Uterus (tissue), 2 donors: ENCODE measurements around the gene SARS1.

Experiments used
- POLR2A ChIP-seq, 2 donors: fragments of 450-650 bp; IDR thresholded peaks; one replicate each; pipeline ENCODE4 v1.6.1; 2016; ENCODE audit warnings: antibody characterized with exemption in 2 of 2, mild to moderate bottlenecking in 1 of 2, moderate library complexity in 1 of 2
- TF ChIP-seq, protein P1 (sequence below), 4 experiments: fragments of 200-600 bp in 2 of 4; fragments of 450-650 bp in 2 of 4; sonication (generic) in 2 of 4; IDR thresholded peaks; one replicate each; pipeline ENCODE4 v1.5.1; 2016 to 2019; ENCODE audit warnings: antibody characterized with exemption in 4 of 4, mild to moderate bottlenecking in 2 of 4, moderate library complexity in 1 of 4

DNA sequence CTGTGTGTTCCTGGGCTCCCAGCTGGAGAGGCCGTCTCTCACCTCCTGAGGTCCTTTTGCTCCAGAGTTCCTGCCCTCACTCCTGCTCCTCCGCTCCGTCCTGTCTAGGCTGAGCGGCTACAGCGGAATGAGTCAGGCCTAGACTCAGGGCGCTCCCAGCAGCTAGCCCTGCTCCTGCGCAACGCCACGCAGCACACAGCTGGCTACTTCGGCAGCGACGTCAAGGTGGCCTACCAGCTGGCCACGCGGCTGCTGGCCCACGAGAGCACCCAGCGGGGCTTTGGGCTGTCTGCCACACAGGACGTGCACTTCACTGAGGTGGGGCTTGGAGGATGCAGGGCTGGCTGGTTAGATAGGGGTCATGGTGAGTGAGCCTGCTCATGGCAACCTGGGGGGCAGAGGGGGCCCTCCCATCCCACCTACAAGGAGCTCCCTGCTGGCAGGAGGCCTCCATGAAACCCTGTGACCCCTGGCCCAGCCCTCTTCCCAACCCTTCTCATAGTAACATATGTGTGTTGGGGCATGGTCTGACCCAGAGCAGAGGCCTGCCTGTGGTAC is 54.1 kb downstream of the SARS1 start:
- TF ChIP-seq, protein P1, sequence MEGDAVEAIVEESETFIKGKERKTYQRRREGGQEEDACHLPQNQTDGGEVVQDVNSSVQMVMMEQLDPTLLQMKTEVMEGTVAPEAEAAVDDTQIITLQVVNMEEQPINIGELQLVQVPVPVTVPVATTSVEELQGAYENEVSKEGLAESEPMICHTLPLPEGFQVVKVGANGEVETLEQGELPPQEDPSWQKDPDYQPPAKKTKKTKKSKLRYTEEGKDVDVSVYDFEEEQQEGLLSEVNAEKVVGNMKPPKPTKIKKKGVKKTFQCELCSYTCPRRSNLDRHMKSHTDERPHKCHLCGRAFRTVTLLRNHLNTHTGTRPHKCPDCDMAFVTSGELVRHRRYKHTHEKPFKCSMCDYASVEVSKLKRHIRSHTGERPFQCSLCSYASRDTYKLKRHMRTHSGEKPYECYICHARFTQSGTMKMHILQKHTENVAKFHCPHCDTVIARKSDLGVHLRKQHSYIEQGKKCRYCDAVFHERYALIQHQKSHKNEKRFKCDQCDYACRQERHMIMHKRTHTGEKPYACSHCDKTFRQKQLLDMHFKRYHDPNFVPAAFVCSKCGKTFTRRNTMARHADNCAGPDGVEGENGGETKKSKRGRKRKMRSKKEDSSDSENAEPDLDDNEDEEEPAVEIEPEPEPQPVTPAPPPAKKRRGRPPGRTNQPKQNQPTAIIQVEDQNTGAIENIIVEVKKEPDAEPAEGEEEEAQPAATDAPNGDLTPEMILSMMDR (IDR thresholded peaks at IDR 0.05) = no peak
- no peak for TF ChIP-seq POLR2A (IDR thresholded peaks at IDR 0.05)
